Activated CD4-positive, alpha-beta T cell treated with anti-CD3 and anti-CD28 coated beads for 36 hours (primary cell): ENCODE measurements around the gene DRD4. TPM values are rescaled to one million over a fixed set of nuclear protein-coding genes. Genes with fewer than 3 reads are reported as not detected.

ENCODE experiments used
- ATAC-seq: fragments of 200-7000 bp; cut with Tn5 transposase; one replicate; pipeline ENCODE4 v1.10.0; 2021; ENCODE audit warnings: mild to moderate bottlenecking, moderate library complexity
- CTCF ChIA-PET: fragments of 350-600 bp; sonication (Branson Sonifier 250); formaldehyde crosslinking; loops from one replicate; lab custom pipeline; 2021; ENCODE audit warnings: antibody characterized with exemption; lab: Charles Lee
- POLR2A ChIA-PET: fragments of 350-600 bp; sonication (Branson Sonifier 250); formaldehyde crosslinking; loops from one replicate; lab custom pipeline; 2021; ENCODE audit warnings: antibody characterized with exemption, inconsistent platforms; lab: Charles Lee
- DNase-seq: peaks from one replicate; pipeline ENCODE4 v3.0.0-alpha.2; 2020
- H3K27ac Mint-ChIP-seq: one replicate; pipeline ENCODE4 v1.8.0; 2021; ENCODE audit warnings: mixed read lengths
- H3K27me3 Mint-ChIP-seq: one replicate; pipeline ENCODE4 v1.8.0; 2021; ENCODE audit warnings: mixed read lengths
- H3K36me3 Mint-ChIP-seq: one replicate; pipeline ENCODE4 v1.8.0; 2021; ENCODE audit warnings: low read depth, mixed read lengths
- H3K4me1 Mint-ChIP-seq: one replicate; pipeline ENCODE4 v1.8.0; 2021; ENCODE audit warnings: mixed read lengths
- H3K4me3 Mint-ChIP-seq: one replicate; pipeline ENCODE4 v1.8.0; 2021; ENCODE audit warnings: mild to moderate bottlenecking, moderate library complexity, mixed read lengths
- H3K9me3 Mint-ChIP-seq: one replicate; pipeline ENCODE4 v1.8.0; 2021; ENCODE audit warnings: low read depth, mixed read lengths
- intact Hi-C, 2 experiments: fragments of 100-400 bp; cut with DNase I in 1 of 2; cut with micrococcal nuclease in 1 of 2; formaldehyde crosslinking; loops; one replicate each; pipeline versions ENCODE4 v1.14.2 to v1.15.1; 2022 to 2024; cut with DNase I, micrococcal nuclease
- total RNA-seq, 2 experiments: library from RNA; stranded (reverse); gene quantifications; one replicate each; pipeline ENCODE4 v1.2.3, GENCODE V29; 2021

The DRD4 gene
- total RNA-seq, 2 experiments from 2014 or later: 0.30 to 0.47 TPM

GRCh38 chr11:625636-626268 lies 11.3 kb upstream of the DRD4 start:
- ATAC-seq (no peak), DNase-seq (no peak)
- intact Hi-C loops: loop anchor here in 1 of 2 experiments (5.0 kb wide), 1 partner anchor 68 kb away; no protein-coding TSS in a partner anchor
- ChIA-PET POLR2A (no interaction called here), CTCF (no interaction called here)
- peaks cover 22% of the 10 kb centered on the region for H3K4me1 Mint-ChIP-seq
- H3K27ac Mint-ChIP-seq: no peak overlapping the region
- H3K36me3 Mint-ChIP-seq: no peaks in the 10 kb centered on the region
- H3K9me3 Mint-ChIP-seq: no peaks in the 10 kb centered on the region
- peaks cover 25% of the 10 kb centered on the region for H3K27me3 Mint-ChIP-seq
- H3K4me3 Mint-ChIP-seq: no peak overlapping the region

GRCh38 chr11:626475-627307 lies 10.4 kb upstream of the DRD4 start, which contains the start of gene SCT:
TSS of gene SCT (minus strand) at chr11:627181. CDS start at chr11:627143, 38 bp downstream.
- H3K4me1 Mint-ChIP-seq: peaks cover 22% of the 10 kb centered on the region
- ChIA-PET CTCF (no interaction called here), POLR2A (no interaction called here)
- no peaks in the 10 kb centered on the region for H3K36me3 Mint-ChIP-seq
- no peaks in the 10 kb centered on the region for H3K9me3 Mint-ChIP-seq
- intact Hi-C loops: loop anchor here in 1 of 2 experiments (5.0 kb wide), 1 partner anchor 69 kb away; no protein-coding TSS in a partner anchor
- peaks cover 25% of the 10 kb centered on the region for H3K27me3 Mint-ChIP-seq
- ATAC-seq (no peak), DNase-seq (no peak)
- no peak within 1 kb of the TSS for H3K4me3 Mint-ChIP-seq
- no peak within 1 kb of the TSS for H3K27ac Mint-ChIP-seq

DNA sequence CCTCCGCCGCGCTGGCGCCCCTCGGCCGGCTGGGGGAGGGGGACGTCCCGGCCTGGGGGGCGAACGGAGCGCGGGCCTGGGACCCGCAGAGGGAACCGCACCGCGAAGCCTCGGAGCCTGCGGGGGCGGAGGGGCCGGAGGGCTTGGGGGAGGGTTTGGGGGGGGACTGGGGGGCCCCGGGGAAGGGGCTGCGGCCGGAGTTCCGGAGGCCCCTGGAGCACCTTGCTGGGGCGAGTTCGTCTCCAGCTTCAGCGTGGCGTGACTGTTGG lies 9.8 kb upstream of the DRD4 start:
- no peaks in the 10 kb centered on the region for H3K36me3 Mint-ChIP-seq
- H3K4me1 Mint-ChIP-seq: peaks cover 22% of the 10 kb centered on the region
- no peaks in the 10 kb centered on the region for H3K9me3 Mint-ChIP-seq
- no peak overlapping the region for H3K4me3 Mint-ChIP-seq
- DNase-seq (no peak), ATAC-seq (no peak)
- H3K27ac Mint-ChIP-seq: no peak overlapping the region
- POLR2A ChIA-PET: no interaction called here
- CTCF ChIA-PET: no interaction called here
- intact Hi-C loops: loop anchor here in 1 of 2 experiments (5.0 kb wide), 1 partner anchor 70 kb away; no protein-coding TSS in a partner anchor
- peaks cover 25% of the 10 kb centered on the region for H3K27me3 Mint-ChIP-seq

DNA sequence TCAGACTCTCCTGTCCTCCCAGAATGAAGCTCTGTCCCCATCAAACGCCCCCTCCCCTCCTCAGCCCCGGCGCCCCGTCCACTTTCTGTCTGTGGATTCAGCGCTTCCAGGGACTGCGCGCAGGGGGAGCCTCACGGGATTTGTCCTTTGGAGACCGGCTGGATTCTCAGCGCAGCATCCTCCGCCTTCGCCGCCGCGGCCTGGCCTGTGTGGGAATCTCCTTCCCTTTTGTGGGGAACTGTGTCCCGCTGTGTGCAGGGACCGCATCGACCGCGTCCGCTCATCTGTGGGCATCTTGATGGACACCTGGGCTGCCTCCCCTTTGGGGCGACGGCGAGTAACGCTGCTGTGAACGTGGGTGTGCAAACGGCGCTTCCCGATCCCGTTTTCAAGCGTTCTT lies 9.0 kb upstream of the DRD4 start:
- DNase-seq (no peak), ATAC-seq (no peak)
- no peaks in the 10 kb centered on the region for H3K36me3 Mint-ChIP-seq
- intact Hi-C loops: loop anchor here in 1 of 2 experiments (5.0 kb wide), 1 partner anchor 71 kb away; no protein-coding TSS in a partner anchor
- H3K4me1 Mint-ChIP-seq: peaks cover 22% of the 10 kb centered on the region
- H3K4me3 Mint-ChIP-seq: peak overlapping the region; percentile 32
- peaks cover 25% of the 10 kb centered on the region for H3K27me3 Mint-ChIP-seq
- H3K9me3 Mint-ChIP-seq: no peaks in the 10 kb centered on the region
- H3K27ac Mint-ChIP-seq: no peak overlapping the region
- ChIA-PET CTCF (no interaction called here), POLR2A (no interaction called here)

DNA sequence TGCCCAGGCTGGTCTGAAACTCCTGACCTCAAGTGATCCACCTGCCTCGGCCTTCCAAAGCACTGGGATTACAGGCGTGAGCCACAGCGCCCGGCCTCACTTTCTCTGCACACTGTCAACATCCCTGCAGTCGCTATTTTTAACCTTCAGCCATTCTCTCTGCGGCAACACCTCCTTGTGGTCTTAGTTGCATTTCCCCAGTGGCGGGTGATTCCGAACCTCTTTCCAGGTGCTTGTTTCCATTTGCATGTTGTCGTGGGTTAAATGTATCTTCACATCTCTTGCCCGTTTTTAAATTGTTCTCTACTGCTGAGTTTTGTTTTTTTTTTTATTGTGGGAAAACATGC lies 7.9 kb upstream of the DRD4 start:
- Mint-ChIP-seq H3K4me3 (peak overlapping the region; percentile 32), H3K9me3 (no peaks in the 10 kb centered on the region), H3K27ac (peak overlapping the region; percentile 53), H3K36me3 (no peaks in the 10 kb centered on the region), H3K4me1 (peaks cover 22% of the 10 kb centered on the region), H3K27me3 (peaks cover 25% of the 10 kb centered on the region)
- DNase-seq: peak; percentile 51
- ChIA-PET POLR2A (interaction anchor here (0.9 kb wide), 1 partner anchor 11 kb away, joined by 4 read pairs; no protein-coding TSS in a partner anchor), CTCF (interaction anchor here (0.6 kb wide), 1 partner anchor 15 kb away, joined by 3 read pairs; no protein-coding TSS in a partner anchor)
- ATAC-seq: peak; percentile 66
- intact Hi-C loops: loop anchor here in 1 of 2 experiments (5.0 kb wide), 1 partner anchor 72 kb away; no protein-coding TSS in a partner anchor

GRCh38 chr11:630871-631270 lies 6.2 kb upstream of the DRD4 start:
- H3K36me3 Mint-ChIP-seq: no peaks in the 10 kb centered on the region
- DNase-seq (no peak), ATAC-seq (no peak)
- H3K27me3 Mint-ChIP-seq: peaks cover 27% of the 10 kb centered on the region
- ChIA-PET CTCF (interaction anchor here (1.5 kb wide), 1 partner anchor 76 kb away, joined by 4 read pairs; no protein-coding TSS in a partner anchor), POLR2A (no interaction called here)
- no peaks in the 10 kb centered on the region for H3K9me3 Mint-ChIP-seq
- H3K4me1 Mint-ChIP-seq: peaks cover 22% of the 10 kb centered on the region
- intact Hi-C loops: no loop called here
- no peak overlapping the region for H3K4me3 Mint-ChIP-seq
- H3K27ac Mint-ChIP-seq: no peak overlapping the region

- Mint-ChIP-seq H3K27me3 (peaks cover 32% of the 10 kb centered on the region), H3K9me3 (no peaks in the 10 kb centered on the region), H3K4me1 (peaks cover 16% of the 10 kb centered on the region), H3K36me3 (no peaks in the 10 kb centered on the region), H3K27ac (no peak overlapping the region), H3K4me3 (no peak overlapping the region)
- CTCF ChIA-PET: no interaction called here
- ATAC-seq: no peak
- intact Hi-C loops: no loop called here
- POLR2A ChIA-PET: no interaction called here
- no peak for DNase-seq
Measured at GRCh38 chr11:635945-636510, 1.0 kb upstream of the DRD4 start.

DNA sequence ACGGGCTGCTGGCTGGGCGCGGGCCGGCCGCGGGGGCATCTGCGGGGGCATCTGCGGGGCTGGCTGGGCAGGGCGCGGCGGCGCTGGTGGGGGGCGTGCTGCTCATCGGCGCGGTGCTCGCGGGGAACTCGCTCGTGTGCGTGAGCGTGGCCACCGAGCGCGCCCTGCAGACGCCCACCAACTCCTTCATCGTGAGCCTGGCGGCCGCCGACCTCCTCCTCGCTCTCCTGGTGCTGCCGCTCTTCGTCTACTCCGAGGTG lies 194 bp downstream of the DRD4 start:
- H3K27me3 Mint-ChIP-seq: peaks cover 32% of the 10 kb centered on the region
- POLR2A ChIA-PET: no interaction called here
- H3K9me3 Mint-ChIP-seq: no peaks in the 10 kb centered on the region
- peaks cover 16% of the 10 kb centered on the region for H3K4me1 Mint-ChIP-seq
- no peak for ATAC-seq
- no peak overlapping the region for H3K27ac Mint-ChIP-seq
- H3K4me3 Mint-ChIP-seq: peak overlapping the region; percentile 4
- no peak for DNase-seq
- CTCF ChIA-PET: no interaction called here
- no peaks in the 10 kb centered on the region for H3K36me3 Mint-ChIP-seq
- intact Hi-C loops: no loop called here

DNA sequence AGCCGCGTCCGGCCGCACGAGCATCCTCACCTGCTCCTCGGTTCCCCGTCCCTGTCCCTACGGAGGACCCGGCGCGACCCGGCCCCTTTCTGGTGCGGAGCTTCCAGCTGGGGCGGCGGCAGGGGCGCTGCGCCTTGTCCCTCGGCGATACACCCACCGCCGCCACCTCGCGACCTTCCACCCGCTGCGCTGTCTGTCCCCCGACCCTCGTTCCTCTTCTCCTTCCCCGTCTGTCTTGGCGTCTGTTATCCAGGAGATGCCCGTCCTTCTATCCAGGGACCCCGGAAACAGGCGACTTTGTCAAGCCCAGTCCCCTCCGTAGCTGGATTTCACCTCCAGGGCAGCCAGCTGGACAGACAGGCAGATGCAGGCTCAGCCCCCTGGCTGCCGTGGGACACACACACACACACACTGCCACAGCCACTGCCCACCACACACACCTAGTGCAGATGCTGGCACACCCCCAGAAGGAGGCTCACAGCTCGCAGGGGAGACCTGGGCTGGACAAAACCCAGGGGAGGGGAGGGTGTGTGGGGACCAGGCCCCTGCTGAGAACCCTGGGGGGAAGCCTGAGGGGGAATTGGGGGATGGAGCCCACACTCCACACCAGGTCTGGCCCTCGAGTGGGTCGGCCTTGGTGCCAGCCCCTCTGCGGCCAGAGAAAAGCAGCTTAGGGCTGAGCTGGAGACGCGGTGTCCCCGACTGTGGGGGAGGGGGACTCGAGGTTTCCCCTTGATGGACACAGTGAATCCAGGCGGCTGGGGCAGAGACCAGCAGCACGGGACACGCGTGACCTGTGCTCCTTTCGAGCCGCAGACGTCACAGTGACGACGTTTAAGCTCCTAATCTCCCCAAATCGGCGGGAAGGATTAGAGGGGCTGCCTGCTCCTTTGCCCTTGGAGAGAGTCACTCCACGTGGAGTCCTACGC lies 788 bp downstream of the DRD4 start:
- no peak overlapping the region for H3K27ac Mint-ChIP-seq
- peak overlapping the region; percentile 4 for H3K4me3 Mint-ChIP-seq
- H3K4me1 Mint-ChIP-seq: peaks cover 16% of the 10 kb centered on the region
- intact Hi-C loops: loop anchor here in 1 of 2 experiments (2.0 kb wide), 1 partner anchor 83 kb away; no protein-coding TSS in a partner anchor
- POLR2A ChIA-PET: no interaction called here
- CTCF ChIA-PET: interaction anchor here (1.3 kb wide), 1 partner anchor 13 kb away, joined by 3 read pairs; no protein-coding TSS in a partner anchor
- ATAC-seq (no peak), DNase-seq (no peak)
- H3K9me3 Mint-ChIP-seq: no peaks in the 10 kb centered on the region
- no peaks in the 10 kb centered on the region for H3K36me3 Mint-ChIP-seq
- peaks cover 32% of the 10 kb centered on the region for H3K27me3 Mint-ChIP-seq

GRCh38 chr11:638631-639331 lies 1.7 kb downstream of the DRD4 start:
- Mint-ChIP-seq H3K9me3 (no peaks in the 10 kb centered on the region), H3K36me3 (no peaks in the 10 kb centered on the region), H3K4me1 (peaks cover 16% of the 10 kb centered on the region), H3K4me3 (no peak overlapping the region), H3K27me3 (peaks cover 32% of the 10 kb centered on the region), H3K27ac (no peak overlapping the region)
- ChIA-PET POLR2A (no interaction called here), CTCF (interaction anchor here (1.3 kb wide), 1 partner anchor 12 kb away, joined by 3 read pairs; no protein-coding TSS in a partner anchor)
- no peak for ATAC-seq
- DNase-seq: no peak
- intact Hi-C loops: loop anchor here in 1 of 2 experiments (2.0 kb wide), 1 partner anchor 84 kb away; no protein-coding TSS in a partner anchor
